GM19463 (cell line): Measurements from ENCODE around the gene ARHGDIB.

Experiments used
- ATAC-seq: cut with Tn5 transposase; IDR thresholded peaks from one replicate; pipeline ENCODE4 v1.9.1; 2021; ENCODE audit warnings: mild to moderate bottlenecking, moderate library complexity; ENCODE audit not compliant: unreplicated experiment

ARHGDIB gene

GRCh38 chr12:14934511-14934910, 26.9 kb downstream of the ARHGDIB start:
- no peak for ATAC-seq

DNA sequence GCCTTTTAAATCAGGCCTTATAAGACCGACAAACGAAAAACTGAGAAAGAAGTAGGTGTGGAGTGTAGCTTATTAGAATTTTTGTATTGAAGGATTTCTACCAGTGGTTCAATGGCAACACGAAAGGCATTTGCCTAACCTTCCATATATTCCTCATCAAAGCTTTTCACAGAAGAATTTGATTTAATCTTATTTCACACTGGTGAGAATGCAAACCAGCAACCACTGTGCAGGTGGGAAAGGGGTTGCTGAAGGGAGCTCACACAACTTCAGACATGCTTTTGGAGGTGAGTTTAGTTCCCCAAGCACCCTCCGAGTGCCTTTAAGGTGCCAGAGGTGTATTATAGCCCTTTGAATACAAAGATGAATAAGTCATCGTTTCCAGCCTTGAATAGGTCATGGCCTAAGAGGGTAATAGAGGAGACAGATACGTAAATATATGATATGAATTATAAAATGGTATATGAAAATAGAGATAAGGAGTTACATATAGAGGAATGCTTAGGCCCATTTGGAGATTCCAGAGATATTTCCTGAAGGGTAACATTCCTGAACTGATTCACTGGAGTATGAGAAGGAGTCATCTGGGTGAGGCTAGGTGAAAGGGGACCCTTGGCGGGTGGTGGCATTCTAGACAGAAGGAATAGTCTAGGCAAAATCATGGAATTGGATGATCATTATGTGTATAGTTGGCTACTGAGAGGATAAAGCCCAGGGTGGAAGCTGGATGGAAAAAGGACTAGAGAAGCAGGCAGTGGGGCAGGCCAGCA, 29.4 kb downstream of the ARHGDIB start:
- no peak for ATAC-seq

DNA sequence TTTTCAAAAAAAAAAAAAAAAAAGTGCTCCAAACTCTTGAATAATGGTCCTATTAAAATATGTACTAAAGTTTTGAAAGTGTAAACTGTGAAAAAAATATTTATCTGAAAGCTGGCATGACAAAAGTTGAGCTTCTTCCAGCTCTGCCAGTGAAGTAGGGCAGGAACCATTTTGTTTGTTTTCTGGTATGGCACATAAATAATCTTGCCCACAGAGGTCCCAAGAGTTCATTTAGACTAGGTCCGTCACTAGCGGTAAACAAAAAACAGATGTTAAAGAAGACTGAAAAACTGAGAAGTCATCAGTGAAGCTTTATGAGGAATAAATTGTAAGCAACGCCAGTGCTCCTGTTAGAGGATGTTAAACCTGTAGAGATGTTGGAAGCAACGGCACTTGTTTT, 30.0 kb downstream of the ARHGDIB start:
- ATAC-seq: no peak

DNA sequence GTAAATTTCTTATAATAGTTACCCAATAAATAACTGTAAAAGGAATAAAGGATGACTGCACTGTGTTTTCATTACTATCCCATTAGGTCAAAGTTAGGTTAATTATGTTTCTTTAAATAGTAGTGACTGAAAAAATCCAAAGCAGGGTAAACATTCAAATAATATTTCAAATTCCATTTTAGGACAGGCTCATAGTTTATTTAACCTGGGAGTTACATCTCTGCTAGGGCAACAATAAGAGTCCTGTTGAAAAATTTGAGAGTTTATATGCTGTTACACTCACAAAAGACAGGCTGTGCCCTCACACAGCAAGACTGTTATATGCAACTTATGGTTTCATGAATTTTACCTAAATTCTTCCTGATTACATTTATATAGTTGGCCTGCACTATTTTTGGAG, 31.1 kb downstream of the ARHGDIB start:
- no peak for ATAC-seq

GRCh38 chr12:14928931-14929330, 32.5 kb downstream of the ARHGDIB start:
- no peak for ATAC-seq

DNA sequence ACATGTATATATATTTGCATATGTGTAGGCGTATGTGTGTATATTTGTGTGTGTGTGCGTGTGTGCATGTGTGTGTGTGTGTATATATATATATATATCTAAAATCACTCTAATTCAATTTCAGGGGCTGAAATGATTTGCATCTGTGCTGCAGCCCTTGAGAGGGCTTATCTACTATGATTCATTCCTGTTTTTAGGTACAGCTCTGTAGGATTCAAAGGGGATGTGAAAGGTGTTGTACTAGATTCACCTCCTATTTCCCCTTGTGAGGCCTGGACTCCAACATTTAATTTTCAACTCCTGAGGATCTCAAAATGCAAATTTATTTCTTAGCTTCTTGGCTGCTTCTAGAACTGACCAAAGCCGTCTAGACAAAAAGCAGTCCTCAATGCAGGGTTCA, 34.1 kb downstream of the ARHGDIB start:
- no peak for ATAC-seq

- ATAC-seq: no peak
Measured at GRCh38 chr12:14924541-14924940, 36.9 kb downstream of the ARHGDIB start.

DNA sequence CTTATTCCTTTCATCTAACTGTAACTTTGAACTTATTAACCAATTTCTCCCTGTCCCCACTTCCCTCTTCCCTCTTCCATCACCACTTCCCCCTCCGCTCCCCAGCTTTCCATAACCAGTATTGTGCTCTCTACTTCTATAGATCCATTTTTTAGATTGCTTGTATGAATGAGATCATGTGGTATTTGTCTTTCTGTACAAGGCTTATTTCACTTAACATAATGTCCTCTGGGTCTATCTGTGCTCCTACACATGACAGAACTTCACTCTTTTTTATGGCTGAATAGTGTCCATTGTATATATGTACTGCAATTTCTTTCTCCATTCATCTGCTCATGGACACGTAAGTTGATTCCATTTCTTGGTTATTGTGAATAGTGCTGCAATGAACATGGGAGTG, 37.5 kb downstream of the ARHGDIB start:
- ATAC-seq: no peak

- no peak for ATAC-seq
Measured at GRCh38 chr12:14921218-14921617, 40.2 kb downstream of the ARHGDIB start.

DNA sequence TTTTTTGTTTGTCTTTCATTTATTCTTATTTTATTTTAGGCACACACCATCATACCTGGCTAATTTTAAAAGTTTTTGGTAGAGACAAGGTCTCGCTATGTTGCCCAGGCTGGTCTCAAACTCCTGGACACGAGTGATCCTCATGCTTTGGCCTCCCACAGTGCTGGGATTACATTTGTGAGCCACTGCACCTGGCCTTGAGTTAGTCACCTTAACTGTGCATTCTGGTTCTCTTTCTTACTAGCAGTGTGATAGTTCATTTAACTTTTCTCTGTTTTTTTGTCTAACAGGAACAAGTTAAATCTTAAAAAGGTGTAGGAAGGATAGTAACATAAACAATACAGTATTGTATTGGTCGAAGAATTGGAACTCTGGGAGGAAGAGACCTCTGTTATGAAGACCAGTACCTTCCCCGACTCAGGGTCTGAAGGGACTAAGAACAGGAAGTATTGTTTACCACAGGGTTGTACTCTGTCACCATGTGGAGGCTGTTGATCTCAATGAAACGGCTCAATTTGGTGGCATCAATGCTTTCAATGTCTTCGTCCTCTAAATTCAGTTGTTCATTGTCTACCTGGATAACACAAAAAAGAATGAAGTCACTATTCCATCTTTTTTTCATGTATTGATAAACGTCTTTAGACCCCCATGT, 40.8 kb downstream of the ARHGDIB start:
- ATAC-seq: peak; percentile 71

GRCh38 chr12:14919455-14919854, 41.9 kb downstream of the ARHGDIB start:
- ATAC-seq: no peak

DNA sequence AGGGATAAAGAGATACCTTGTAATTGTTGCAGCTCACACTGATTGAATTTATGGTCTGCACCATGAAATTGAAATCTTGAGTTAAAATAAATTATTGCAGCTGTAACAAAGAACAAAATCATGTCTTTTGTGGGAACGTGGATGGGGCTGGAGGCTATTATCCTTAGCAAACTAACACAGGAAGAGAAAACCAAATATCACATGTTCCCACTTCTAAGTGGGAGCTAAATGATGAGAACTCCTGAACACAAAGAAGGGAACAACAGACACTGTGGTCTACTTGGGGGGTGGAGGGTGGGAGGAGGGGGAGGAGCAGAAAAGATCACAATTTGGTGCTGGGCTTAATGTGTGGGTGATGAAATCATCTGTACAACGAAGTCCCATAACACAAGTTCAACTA, 45.7 kb downstream of the ARHGDIB start:
- no peak for ATAC-seq

GRCh38 chr12:14913381-14913781, 48.0 kb downstream of the ARHGDIB start:
- ATAC-seq: no peak

DNA sequence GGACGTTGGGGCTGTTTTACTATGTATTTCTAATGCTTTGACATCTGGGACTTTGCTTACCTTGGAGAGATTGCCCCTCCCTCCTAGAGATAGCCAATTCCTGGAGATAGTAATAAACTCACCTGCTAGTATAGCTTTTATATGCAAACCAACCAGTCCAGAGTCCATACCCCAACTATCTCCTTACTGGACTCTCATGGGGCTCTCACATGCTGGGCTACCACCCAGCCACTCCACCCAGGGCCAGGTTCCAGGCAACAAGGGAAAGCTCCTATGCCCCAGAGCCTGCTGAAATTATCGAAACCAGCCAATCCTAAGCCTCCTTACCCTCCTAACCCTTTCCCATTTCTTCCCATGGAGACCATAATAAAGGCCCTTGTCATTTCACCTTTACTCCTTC, 50.3 kb downstream of the ARHGDIB start:
- no peak for ATAC-seq

GRCh38 chr12:14910090-14910915, 51.1 kb downstream of the ARHGDIB start:
- no peak for ATAC-seq

DNA sequence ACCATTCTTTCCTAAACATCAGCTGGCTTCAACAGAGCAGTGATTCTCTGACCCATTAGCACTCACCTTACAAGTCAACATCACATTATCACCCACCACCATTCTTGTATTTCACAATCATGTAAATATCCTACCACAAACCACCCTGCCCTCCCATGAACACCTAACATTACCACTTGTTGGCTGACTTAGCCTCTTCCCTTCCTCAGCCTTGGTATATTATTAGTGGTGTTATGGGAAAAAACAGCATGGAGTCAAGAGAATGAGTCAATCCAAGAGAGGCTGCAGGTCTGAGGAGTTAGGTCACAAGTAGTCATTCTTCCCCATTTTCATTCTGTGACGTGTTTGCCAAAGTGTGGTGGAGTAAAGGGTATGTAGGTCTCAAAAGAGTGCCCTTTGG, 53.4 kb downstream of the ARHGDIB start:
- no peak for ATAC-seq

GRCh38 chr12:14906114-14906513, 55.3 kb downstream of the ARHGDIB start:
- no peak for ATAC-seq

- ATAC-seq: no peak
Measured at GRCh38 chr12:14905269-14906004, 56.0 kb downstream of the ARHGDIB start.

GRCh38 chr12:14904854-14905253, 56.5 kb downstream of the ARHGDIB start:
- ATAC-seq: no peak

- ATAC-seq: no peak
Measured at GRCh38 chr12:14903386-14904098, 57.9 kb downstream of the ARHGDIB start.
